Mucosa of stomach (tissue), 1 donor: ENCODE data around the gene ZNF214.
"Not testable (repeated sequence)": the region's sequence is repeated elsewhere in the genome, so short reads cannot be mapped to it uniquely, and the experiment has no call there.

Source experiments
- H3K27me3 ChIP-seq: one replicate; pipeline ENCODE4 v1.7.0; 2013; ENCODE audit warnings: mild to moderate bottlenecking, low read length; ENCODE audit not compliant: control insufficient read depth, insufficient read depth
- H3K36me3 ChIP-seq: one replicate; pipeline ENCODE4 v1.7.0; 2013; ENCODE audit warnings: low read length; ENCODE audit not compliant: control insufficient read depth, insufficient read depth
- H3K4me1 ChIP-seq: one replicate; pipeline ENCODE4 v1.7.0; 2013; ENCODE audit warnings: mild to moderate bottlenecking, low read length; ENCODE audit not compliant: control insufficient read depth, insufficient read depth
- H3K4me3 ChIP-seq: one replicate; pipeline ENCODE4 v1.7.0; 2013; ENCODE audit warnings: low read length
- H3K9ac ChIP-seq: one replicate; pipeline ENCODE4 v1.7.0; 2013; ENCODE audit warnings: mild to moderate bottlenecking, low read length, moderate library complexity
- H3K9me3 ChIP-seq: one replicate; pipeline ENCODE4 v1.7.0; 2013; ENCODE audit warnings: mild to moderate bottlenecking, low read length, moderate library complexity; ENCODE audit not compliant: control insufficient read depth
- donor health status: Pancreatic carcinoma.

ZNF214 gene

GRCh38 chr11:6969854-6970253 is 50.3 kb downstream of the ZNF214 start:
- not testable (repeated sequence) for H3K9me3 ChIP-seq, H3K4me3 ChIP-seq

GRCh38 chr11:6968816-6969215 is 51.3 kb downstream of the ZNF214 start:
- Histone ChIP-seq H3K36me3 (no peaks in the 10 kb centered on the region), H3K9ac (no peak overlapping the region), H3K4me3 (no peak overlapping the region), H3K9me3 (no peaks in the 10 kb centered on the region), H3K4me1 (no peaks in the 10 kb centered on the region), H3K27me3 (no peaks in the 10 kb centered on the region)

More at GRCh38 chr11:6969854-6970253, 50.3 kb downstream of the ZNF214 start:
- not testable (repeated sequence) for H3K36me3 ChIP-seq, H3K4me1 ChIP-seq, H3K27me3 ChIP-seq, H3K9ac ChIP-seq

GRCh38 chr11:6962673-6963072 is 57.5 kb downstream of the ZNF214 start:
- Histone ChIP-seq H3K9ac (no peak overlapping the region), H3K27me3 (no peaks in the 10 kb centered on the region), H3K9me3 (no peaks in the 10 kb centered on the region), H3K4me3 (no peak overlapping the region), H3K36me3 (no peaks in the 10 kb centered on the region), H3K4me1 (no peaks in the 10 kb centered on the region)

GRCh38 chr11:6962141-6962540 is 58.0 kb downstream of the ZNF214 start:
- H3K4me3 ChIP-seq: no peak overlapping the region
- H3K9ac ChIP-seq: no peak overlapping the region
- no peaks in the 10 kb centered on the region for H3K36me3 ChIP-seq

GRCh38 chr11:6954248-6954647 is 65.9 kb downstream of the ZNF214 start:
- not testable (repeated sequence) for H3K36me3 ChIP-seq, H3K9ac ChIP-seq, H3K27me3 ChIP-seq, H3K4me1 ChIP-seq, H3K4me3 ChIP-seq, H3K9me3 ChIP-seq

More at GRCh38 chr11:6962141-6962540, 58.0 kb downstream of the ZNF214 start:
- H3K9me3 ChIP-seq: no peaks in the 10 kb centered on the region
- no peaks in the 10 kb centered on the region for H3K4me1 ChIP-seq
- no peaks in the 10 kb centered on the region for H3K27me3 ChIP-seq
